HG03097 (cell line): ENCODE measurements around the gene NRXN3.
"Not testable (repeated sequence)": the region's sequence is repeated elsewhere in the genome, so short reads cannot be mapped to it uniquely, and the experiment has no call there.

Source experiments
- ATAC-seq: cut with Tn5 transposase; IDR thresholded peaks from one replicate; pipeline ENCODE4 v1.9.1; 2021; ENCODE audit not compliant: unreplicated experiment, low FRiP score

The NRXN3 gene

DNA sequence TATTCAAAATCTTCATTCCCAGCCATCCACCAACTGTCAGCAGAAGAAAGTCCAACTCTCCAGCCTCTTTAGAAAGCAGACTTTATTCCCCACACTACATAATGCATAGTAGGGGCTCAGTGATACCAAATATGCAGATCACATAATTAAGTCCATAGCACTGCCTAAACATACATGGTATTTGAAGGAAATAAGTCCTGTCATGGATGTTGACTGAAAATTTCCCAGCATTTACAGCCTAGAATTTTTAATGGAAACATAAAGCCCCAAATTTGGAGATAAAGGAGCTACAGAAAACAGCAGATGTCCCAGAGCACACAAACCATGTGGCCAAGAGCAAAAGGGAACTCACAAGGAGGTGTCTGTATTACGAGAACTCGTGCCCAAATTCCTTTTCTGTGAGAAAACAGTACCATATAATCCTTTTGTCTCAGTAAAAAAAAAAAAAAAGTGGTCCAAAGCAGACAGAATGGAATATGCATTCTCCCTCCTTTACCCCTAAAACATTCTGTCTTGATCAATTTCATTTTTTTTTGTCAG, 920.5 kb downstream of the NRXN3 start:
- ATAC-seq: no peak

DNA sequence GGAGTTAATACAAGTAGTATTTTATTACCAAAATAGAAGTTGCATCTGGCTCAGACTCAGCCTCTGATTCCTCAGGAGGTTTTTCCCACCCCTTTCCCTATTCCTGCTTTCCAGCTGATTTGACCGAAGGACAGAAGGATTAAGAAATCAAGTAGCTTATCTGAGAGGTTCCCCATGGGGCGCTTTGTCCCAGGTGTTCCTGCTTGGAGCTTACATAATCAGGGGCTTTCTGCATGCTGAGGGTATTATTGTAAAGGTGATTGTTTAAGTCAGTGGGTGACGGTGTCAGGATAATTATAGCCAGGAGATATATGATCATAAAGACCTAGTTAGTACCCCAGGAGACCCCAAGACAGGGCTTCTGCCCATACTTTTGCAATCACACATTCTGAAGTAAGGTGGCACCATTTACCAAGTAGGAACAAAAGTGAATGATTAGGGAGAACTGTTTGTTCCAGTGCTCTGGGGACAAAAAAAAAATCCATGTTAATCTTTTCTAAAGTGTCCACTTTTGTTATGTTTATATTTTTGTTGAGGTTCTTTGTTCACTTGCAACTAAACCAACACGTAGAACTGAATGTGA, 921.3 kb downstream of the NRXN3 start:
- ATAC-seq: no peak

DNA sequence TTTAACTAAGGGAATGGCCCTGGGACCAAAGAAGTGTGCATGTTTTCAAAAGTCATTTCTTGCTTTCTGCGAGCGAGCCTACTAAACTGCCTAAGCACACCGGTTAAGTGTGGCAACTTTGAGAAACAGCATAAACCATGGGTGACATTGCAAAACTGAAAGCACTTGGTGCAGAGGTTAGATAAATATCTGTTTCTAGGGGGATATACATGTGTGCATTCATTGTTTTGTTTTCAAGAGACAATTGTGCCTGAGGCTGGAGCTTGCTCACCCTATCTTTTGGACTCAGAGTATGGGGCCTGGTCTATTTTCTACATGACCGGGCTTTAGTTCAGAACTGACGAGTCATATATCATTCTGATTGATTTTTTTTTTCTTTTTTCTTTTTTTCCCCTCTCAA, 923.4 kb downstream of the NRXN3 start:
- ATAC-seq: no peak

DNA sequence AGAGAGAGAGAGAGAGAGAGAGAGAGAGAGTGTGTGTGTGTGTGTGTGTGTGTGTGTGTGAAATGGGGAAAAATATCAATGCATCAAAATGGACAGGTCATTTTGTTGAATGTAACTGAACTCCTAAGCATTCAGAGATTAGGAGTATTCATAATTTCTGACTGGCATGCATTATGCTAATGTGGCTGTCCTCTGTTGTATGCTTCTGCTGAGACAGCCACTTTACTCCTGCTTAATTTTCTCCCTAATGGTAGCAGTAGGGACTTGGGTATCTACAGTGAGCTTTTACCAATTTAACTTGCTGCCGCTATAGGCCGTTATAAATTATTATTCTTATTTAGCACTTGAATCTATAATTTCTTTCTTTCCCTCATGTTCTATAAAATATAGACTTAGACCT, 924.8 kb downstream of the NRXN3 start:
- ATAC-seq: no peak

DNA sequence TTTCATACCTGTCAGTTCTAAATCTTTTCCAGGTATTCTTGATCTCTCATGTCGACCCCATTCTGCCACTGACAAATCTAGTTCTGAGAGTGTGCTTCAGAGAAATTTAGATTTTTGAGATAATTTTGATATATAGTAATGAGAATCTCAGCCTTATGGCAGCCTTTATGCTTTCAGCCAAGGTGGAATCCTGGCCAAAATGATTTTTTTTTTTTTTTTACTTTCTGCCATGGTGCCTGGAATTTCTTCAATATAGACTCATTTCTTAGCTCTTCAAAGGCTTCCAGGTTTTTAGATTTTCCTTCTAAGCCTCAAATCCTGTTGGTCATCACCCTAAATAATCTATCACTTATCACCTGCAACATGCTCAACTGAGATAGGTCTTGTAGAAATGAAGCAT, 926.6 kb downstream of the NRXN3 start:
- no peak for ATAC-seq

DNA sequence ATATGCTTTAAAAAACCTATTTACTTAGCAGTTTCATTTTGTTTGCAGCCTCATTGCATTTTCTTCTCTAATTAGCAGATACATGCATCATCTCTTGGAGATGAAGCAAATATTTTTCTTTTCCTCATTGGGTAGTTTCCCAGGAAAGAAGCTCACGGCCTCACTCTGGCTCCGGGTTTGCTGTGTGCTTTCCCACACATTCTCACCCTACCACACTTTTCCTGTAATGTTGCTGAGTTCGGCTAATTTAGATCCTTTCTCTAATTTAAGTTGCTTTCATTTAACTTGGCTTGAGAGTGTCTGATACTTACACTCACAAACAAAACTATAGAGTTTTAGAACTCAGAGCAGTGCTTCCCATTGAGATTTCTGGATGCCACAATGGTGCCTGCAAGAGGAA, 928.2 kb downstream of the NRXN3 start:
- no peak for ATAC-seq

DNA sequence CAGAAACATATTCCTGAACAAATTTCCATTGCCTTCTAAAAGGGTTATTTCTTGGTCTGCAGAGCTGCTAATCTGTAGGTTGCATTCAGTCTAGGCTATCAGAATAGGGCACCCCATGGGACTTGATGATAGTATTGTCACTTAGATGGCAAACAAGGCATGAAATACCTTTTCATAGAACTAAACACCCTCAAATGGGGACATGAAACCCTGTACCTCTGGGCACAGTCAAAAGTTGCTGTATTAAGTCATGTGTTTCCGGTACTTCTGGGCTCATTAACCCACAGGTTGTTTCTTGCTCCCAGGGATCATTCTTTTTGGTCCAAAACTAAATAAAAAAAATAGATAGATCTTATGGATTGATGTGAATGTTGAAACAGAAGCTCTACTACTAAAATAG, 930.4 kb downstream of the NRXN3 start:
- ATAC-seq: no peak

DNA sequence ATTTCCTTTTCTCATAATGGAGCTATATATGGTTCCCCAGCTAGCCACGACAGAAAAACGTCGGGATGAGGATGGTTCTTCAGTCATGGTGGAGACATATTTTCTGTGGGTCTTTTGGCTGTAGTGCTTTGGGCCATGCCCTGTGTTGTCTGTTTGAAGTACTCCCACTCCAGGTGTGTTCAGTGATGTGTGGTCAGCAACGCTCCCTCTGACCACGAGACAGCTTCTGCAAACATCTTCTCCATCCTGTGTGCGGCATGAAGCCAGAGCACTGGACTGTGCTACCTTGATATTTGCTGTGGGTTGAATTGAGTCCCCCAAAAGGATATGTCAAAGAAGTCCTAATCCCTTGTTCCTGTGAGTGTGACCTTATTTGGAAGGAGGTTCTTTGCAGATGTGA, 931.2 kb downstream of the NRXN3 start:
- ATAC-seq: no peak

DNA sequence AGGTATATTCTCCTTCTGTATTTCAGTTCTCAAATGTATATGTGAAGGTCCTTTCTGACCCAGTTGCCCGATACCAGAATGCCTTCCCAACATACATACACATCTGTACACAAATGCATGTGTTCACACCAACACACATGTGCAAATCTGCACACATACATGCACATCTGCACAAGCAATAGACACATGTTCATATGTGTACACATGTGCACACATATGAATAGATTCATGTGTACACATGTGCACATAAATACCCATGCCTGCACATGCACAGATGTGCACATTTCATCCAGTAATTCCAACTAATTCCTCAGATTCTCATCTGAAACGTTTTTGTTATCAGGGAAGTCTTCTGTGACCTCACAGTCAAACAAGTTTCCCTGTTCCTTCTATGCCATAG, 933.6 kb downstream of the NRXN3 start:
- no peak for ATAC-seq

DNA sequence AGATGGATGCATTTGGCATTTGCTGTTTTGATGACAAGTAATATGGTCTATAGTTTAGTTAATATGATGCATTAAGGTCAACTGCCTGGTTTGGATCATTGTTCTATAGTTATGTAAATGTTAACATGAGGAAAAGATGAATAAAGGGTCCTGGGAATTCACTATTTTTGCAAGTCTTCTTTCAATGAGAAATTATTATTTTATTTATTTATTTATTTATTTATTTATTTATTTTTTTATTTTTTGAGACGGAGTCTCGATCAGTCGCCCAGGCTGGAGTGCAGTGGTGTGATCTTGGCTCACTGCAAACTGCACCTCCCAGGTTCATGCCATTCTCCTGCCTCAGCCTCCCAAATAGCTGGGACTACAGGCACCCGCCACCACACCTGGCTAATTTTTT, 940.4 kb downstream of the NRXN3 start:
- ATAC-seq: not testable (repeated sequence)

DNA sequence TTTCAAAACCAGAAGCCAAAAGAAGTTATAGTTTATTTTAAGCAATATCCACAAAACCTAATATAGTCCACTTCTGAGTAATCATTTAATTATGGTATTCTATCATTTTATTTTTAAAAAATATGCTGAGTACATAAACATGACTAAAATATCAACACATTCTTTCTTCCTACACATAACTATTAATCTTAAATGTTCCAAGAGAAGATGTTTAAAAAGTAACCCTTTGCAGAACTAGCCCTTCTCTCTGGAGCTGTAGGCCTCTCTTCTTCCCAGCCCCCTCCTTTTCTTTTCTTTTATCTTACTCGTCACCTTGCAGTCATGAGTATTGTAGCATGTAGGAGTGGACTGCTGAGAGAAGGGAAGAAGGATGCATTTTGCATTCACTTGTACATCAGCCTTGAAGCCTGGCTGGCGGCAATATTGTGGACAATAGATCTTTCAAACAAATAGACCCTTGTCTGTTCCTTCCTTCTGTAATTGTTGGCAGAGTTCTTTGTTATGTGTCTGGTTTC, 941.9 kb downstream of the NRXN3 start:
- ATAC-seq: no peak

DNA sequence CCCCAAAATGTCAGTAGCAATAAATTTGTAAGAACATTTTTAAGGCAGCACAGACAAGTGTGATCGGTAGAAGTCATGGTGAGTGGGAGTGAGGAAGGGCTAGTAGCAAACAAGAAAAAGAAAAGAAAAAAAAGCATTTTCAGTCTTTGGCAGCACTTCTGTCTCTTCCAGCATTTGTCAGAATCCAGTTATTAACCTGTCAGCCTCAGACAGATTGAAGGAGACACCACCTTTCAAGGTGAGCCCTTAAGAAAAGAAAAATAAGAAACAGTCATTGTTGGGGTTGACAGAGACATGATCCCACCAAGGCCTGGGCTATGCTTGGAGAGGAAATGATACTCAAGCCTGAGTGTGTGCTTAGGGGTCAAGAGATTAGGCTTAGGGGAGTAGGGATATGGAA, 947.4 kb downstream of the NRXN3 start:
- no peak for ATAC-seq

DNA sequence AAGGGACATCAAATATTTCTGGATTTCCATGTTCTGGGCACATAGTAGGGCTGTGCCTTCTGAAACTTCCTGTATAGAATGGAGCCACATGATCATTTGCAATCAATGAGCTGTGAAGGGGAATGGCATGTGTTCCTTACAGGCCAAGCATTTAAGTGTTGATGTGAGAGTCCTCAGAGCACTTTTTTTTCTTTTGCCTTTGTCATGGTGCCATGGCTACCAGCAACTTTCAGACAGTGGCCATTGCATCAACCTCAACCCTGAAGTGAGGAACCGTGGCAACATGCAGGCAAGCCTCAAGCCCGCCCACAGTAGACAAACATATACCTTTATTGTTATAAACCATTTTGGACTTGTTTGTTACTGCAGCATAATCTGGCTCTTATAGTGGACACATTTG, 948.1 kb downstream of the NRXN3 start:
- ATAC-seq: no peak

DNA sequence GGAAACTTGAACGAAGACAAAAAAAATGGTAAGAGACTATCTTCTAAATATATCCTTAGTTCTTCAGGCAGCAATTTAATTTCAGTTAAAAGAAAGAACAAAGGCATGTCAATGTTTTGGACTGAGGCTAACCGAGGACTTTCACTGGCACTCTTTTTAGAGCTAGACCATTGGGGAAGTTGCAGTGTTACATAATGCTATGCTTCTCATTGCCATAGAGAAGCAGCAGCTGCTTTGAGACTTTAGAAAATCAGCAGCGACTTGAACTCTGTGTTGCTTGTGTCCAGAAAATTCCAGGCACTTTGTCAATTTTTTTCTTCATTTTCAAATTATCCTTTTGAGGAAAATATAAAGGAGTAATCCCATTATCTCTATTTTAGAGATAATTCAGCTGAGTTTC, 964.2 kb downstream of the NRXN3 start:
- ATAC-seq: no peak

DNA sequence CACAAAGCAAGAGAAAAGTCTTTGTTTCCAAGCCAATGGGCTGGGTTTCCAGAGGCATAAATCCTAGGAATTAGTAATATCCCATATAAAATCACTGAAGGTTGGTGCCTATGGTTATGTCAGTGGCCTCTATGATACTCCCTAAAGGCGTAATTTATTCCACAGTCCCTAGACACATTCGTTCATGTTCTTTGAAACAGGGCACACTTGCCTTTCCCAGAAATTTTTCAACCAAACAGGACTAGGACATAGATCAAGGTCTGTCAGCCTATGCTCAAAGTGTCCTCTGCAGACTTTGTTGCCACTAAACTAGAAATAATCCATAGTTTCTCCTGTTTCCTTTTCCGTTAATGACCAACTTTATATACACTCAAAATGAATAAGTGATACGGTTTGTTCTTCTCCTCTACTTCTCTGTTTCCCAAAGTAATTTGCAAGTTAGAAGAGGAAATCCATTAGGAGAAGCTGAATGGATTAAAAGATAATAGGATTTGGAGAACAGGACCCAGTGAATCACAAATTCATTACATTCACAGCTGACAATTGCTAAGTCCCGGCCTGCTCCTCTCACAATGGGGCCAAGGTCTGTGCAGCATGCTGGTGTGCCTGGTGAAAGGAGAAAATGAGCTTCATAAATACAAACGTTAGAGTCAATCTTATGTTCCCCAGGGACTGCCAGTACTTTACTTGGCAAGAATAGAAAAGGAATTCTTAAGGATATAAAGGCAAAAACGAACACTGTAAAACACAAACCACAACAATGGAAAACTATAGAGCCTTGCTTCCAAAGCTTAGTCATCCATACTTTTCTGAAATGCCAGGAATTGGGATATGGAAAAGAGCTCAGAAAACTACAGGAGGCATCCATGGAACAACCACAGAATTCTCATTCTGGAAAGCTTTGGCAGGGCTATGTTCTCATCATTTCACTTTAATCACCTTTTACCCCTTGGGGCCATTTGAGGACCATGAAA, 966.2 kb downstream of the NRXN3 start:
- no peak for ATAC-seq

DNA sequence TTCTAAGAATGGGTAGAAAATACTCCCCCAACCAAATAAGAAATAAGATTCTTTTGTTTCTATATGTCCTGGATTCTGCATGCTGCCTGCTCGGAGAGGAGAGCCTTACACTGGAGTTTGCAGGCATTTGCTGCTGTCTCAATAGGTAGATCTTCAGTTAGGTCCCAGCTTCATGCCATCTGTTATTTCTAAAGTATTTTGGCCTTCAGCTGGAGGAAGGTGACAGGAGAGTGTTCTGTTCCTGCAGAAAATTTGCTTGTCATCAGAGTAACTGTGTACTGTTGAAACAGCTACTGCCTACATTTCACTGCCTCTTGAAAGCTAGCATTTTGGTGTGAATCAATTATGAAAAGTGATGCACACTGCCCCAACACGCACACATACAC, 966.9 kb downstream of the NRXN3 start:
- ATAC-seq: no peak

DNA sequence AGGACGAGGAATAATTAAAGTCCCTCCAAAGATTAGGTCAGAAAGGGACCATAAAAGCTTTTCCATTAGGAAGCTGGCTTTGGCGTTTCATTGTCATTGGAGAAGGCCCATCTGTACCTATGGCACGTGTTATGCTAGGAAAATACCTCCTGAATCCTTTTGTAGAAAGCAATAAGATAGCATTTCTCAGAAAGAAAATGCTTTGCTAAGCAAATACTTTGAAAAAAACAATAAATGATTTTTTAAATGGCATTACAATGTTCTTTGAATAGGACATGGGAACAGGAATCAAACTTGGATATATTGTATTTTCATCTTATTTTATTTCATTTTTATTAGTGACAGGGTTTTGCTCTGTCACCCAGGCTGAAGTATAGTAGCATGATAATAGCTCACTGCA, 967.7 kb downstream of the NRXN3 start:
- ATAC-seq: no peak

DNA sequence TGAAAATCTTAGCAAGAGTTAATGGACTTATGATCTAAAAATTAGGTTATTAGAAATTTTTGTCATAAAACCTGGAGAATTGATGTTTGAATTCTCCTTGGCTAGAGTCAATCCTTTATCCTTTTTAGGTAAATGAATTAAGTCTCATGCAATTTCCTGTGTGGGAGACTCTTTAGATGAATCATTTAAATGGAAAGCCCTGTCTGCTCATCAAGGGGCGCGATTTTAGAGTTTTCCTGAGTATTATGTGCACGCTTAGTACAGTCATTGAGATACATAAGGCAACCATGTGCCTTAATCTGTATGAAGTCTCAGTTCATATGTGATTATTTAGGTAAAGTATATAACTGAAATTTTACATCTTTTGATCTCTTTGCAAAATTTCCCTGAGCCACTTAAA, 974.7 kb downstream of the NRXN3 start:
- no peak for ATAC-seq

DNA sequence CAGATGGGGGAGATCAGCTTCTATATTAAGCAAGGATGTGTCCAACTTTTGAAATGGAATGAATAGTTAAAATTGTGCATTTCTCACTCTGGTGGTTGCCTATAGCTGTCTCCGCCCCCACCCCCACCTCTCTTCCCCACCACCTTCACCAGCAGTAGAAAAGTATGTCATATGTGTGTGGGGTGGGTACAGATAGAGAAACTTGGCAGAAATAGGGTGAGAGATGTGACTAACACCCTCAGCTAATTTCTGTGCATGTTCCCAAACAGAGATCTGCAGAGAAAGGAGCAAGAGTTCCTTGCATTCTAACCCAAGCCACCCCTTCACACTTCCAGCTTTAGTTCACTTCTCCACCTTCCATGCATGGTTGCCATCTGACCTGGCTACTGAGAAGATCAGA, 980.1 kb downstream of the NRXN3 start:
- ATAC-seq: no peak

DNA sequence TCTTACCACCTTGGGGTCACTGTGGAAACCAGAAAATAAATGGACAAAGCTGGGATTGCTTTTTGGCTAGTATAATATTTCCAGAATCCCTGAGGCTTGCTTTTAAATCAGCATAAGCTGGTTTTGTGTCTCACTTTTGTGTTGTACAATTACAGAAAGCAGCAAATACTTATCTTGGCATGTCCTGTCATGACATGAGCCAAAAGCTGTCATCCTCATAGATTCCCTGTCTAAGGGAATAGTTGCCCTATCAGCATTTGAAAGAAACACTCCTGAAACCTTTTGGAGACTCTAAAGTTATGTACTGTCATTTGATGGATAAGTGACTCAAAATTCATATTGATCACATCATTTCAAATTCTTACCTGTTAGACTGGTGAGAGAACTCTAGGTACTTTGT, 987.2 kb downstream of the NRXN3 start:
- ATAC-seq: no peak

DNA sequence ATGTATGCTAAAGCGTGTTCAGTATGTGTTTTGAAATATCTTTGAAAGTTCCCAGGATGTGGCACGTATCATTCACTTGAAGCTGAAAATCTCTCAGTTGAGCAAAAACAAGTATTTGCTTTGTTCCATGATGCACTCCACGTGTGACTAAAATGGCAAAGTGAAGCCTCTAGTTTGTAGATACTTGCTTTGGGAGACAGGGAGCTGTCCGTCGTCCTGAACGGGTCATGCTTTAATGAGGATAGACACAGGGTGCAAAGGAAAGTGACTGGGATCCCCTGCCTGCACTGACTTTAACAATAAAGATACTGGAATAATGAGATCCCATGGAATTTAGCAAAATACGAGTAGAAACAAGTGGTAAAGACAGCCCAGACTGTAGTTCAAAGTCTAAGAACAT, 991.4 kb downstream of the NRXN3 start:
- ATAC-seq: no peak

DNA sequence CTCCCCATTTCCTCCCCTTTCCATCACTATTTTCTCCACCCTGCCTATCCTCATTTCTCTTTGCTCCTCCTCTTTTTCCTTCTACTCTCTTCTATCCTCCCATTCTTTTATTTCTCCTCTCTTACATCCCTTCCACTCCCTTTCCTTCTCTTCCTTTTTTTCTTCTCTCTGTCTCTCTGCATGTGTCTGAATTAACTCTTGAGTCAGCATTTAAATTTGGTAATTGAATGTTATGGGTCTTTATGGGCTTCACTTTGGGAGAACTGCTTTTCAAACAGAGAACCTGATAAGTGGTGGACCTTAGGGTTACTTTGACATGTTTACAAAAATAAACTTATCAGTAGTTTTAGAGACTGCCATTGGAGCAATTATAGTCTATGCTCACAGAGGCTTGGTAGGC, 992.7 kb downstream of the NRXN3 start:
- ATAC-seq: no peak
